Ovary (tissue), 3 donors: ENCODE measurements around the gene RGS10.

Source experiments
- EP300 ChIP-seq: sonication (generic); formaldehyde crosslinking; IDR thresholded peaks from one replicate; pipeline ENCODE4 v1.6.1; 2017; ENCODE audit warnings: antibody characterized with exemption
- TF ChIP-seq, protein P1 (sequence below), 3 donors: fragments of 450-650 bp in 2 of 3; fragments of 200-600 bp in 1 of 3; IDR thresholded peaks; one replicate each; pipeline versions ENCODE4 v1.5.1 to v1.8.0; 2016 to 2022; ENCODE audit warnings: antibody characterized with exemption in 3 of 3, mild to moderate bottlenecking in 1 of 3
- donor health status: DM: no; HTN: no; CAD: no.

GRCh38 chr10:119567978-119568377 is 25.5 kb upstream of the RGS10 start:
- TF ChIP-seq, protein P1, sequence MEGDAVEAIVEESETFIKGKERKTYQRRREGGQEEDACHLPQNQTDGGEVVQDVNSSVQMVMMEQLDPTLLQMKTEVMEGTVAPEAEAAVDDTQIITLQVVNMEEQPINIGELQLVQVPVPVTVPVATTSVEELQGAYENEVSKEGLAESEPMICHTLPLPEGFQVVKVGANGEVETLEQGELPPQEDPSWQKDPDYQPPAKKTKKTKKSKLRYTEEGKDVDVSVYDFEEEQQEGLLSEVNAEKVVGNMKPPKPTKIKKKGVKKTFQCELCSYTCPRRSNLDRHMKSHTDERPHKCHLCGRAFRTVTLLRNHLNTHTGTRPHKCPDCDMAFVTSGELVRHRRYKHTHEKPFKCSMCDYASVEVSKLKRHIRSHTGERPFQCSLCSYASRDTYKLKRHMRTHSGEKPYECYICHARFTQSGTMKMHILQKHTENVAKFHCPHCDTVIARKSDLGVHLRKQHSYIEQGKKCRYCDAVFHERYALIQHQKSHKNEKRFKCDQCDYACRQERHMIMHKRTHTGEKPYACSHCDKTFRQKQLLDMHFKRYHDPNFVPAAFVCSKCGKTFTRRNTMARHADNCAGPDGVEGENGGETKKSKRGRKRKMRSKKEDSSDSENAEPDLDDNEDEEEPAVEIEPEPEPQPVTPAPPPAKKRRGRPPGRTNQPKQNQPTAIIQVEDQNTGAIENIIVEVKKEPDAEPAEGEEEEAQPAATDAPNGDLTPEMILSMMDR (IDR thresholded peaks at IDR 0.05) = no peak
- TF ChIP-seq EP300 = no peak
